Lower lobe of right lung (tissue), 2 donors: ENCODE data around the gene TSPAN5. TPM values are rescaled to one million over a fixed set of nuclear protein-coding genes. Genes with fewer than 3 reads are reported as not detected.
"Not testable (repeated sequence)": the region's sequence is repeated elsewhere in the genome, so short reads cannot be mapped to it uniquely, and the experiment has no call there.

Experiments used
- ATAC-seq, 2 donors: fragments of 200-7000 bp; cut with Tn5 transposase; one replicate each; pipeline ENCODE4 v1.9.1; 2020 to 2022; ENCODE audit warnings: mild to moderate bottlenecking in 2 of 2, moderate library complexity in 2 of 2
- DNase-seq: peaks from one replicate; pipeline ENCODE4 v3.0.0-alpha.2; 2020
- H3K27ac ChIP-seq: fragments of 200-600 bp; one replicate; pipeline ENCODE4 v1.8.0; 2022
- H3K27me3 ChIP-seq: fragments of 200-600 bp; one replicate; pipeline ENCODE4 v1.8.0; 2022; ENCODE audit warnings: low read depth
- H3K36me3 ChIP-seq: fragments of 200-600 bp; one replicate; pipeline ENCODE4 v1.8.0; 2022; ENCODE audit warnings: mild to moderate bottlenecking
- H3K4me1 ChIP-seq: fragments of 200-600 bp; one replicate; pipeline ENCODE4 v1.8.0; 2022
- H3K4me3 ChIP-seq: fragments of 200-600 bp; one replicate; pipeline ENCODE4 v1.8.0; 2022; ENCODE audit warnings: mild to moderate bottlenecking
- H3K9me3 ChIP-seq: fragments of 200-600 bp; one replicate; pipeline ENCODE4 v1.8.0; 2022
- CTCF ChIP-seq: fragments of 200-600 bp; IDR thresholded peaks from one replicate; pipeline ENCODE4 v1.8.0; 2022; ENCODE audit warnings: antibody characterized with exemption, mild to moderate bottlenecking
- intact Hi-C: fragments of 100-400 bp; cut with DNase I; formaldehyde crosslinking; loops from one replicate; pipeline ENCODE4 v1.11.0; 2022
- total RNA-seq: library from RNA; stranded (reverse); fragmentation: NEBNext Ultra II Directional; extraction: Animal tissue kit (Norgen Biotek cat#: 25700); gene quantifications from one replicate; pipeline ENCODE4 v1.2.1, GENCODE V29; 2021
- donor health status: DM: no; HTN: yes; CAD: no; lungs with severe emphysema.

Gene TSPAN5
- total RNA-seq, 1 donor from 2014 or later: 5.7 TPM

- ATAC-seq: no peak
- H3K27me3 ChIP-seq: no peaks in the 10 kb centered on the region
- no peaks in the 10 kb centered on the region for H3K36me3 ChIP-seq
- no peaks in the 10 kb centered on the region for H3K9me3 ChIP-seq
- H3K27ac ChIP-seq: no peak overlapping the region
- no peak for TF ChIP-seq CTCF
- no peak for DNase-seq
- peaks cover 4% of the 10 kb centered on the region for H3K4me1 ChIP-seq
- H3K4me3 ChIP-seq: no peak overlapping the region
- intact Hi-C loops: no loop called here
Measured at GRCh38 chr4:98462487-98462886, 195.9 kb downstream of the TSPAN5 start.

- DNase-seq, H3K27ac ChIP-seq, H3K36me3 ChIP-seq, H3K27me3 ChIP-seq, H3K4me3 ChIP-seq, ATAC-seq, intact Hi-C loops, H3K9me3 ChIP-seq, H3K4me1 ChIP-seq: not testable (repeated sequence)
Measured at GRCh38 chr4:98461121-98461865, 197.1 kb downstream of the TSPAN5 start.

- intact Hi-C loops: not testable (repeated sequence)
Measured at GRCh38 chr4:98457422-98457821, 201.0 kb downstream of the TSPAN5 start.

GRCh38 chr4:98452091-98452490 lies 206.3 kb downstream of the TSPAN5 start:
- no peak overlapping the region for H3K4me3 ChIP-seq
- no peaks in the 10 kb centered on the region for H3K36me3 ChIP-seq
- ATAC-seq (no peak), DNase-seq (no peak)
- peaks cover 8% of the 10 kb centered on the region for H3K9me3 ChIP-seq
- no peak for TF ChIP-seq CTCF
- no peak overlapping the region for H3K27ac ChIP-seq
- H3K27me3 ChIP-seq: no peaks in the 10 kb centered on the region
- peaks cover 5% of the 10 kb centered on the region for H3K4me1 ChIP-seq
- intact Hi-C loops: no loop called here

More at GRCh38 chr4:98457422-98457821, 201.0 kb downstream of the TSPAN5 start:
- not testable (repeated sequence) for H3K4me1 ChIP-seq, H3K4me3 ChIP-seq, DNase-seq, H3K36me3 ChIP-seq, H3K9me3 ChIP-seq, ATAC-seq, H3K27me3 ChIP-seq, H3K27ac ChIP-seq

- TF ChIP-seq CTCF: no peak
- DNase-seq: no peak
- no peak overlapping the region for H3K4me3 ChIP-seq
Measured at GRCh38 chr4:98448908-98449307, 209.5 kb downstream of the TSPAN5 start.

GRCh38 chr4:98447648-98448047 lies 210.8 kb downstream of the TSPAN5 start:
- no peak for TF ChIP-seq CTCF
- no peaks in the 10 kb centered on the region for H3K27me3 ChIP-seq
- DNase-seq: no peak
- intact Hi-C loops: no loop called here
- ATAC-seq: peak in 1 of 2 donors; percentile 10
- peaks cover 17% of the 10 kb centered on the region for H3K4me1 ChIP-seq
- no peak overlapping the region for H3K4me3 ChIP-seq
- peaks cover 7% of the 10 kb centered on the region for H3K9me3 ChIP-seq
- no peak overlapping the region for H3K27ac ChIP-seq
- H3K36me3 ChIP-seq: peaks cover 8% of the 10 kb centered on the region

More at GRCh38 chr4:98448908-98449307, 209.5 kb downstream of the TSPAN5 start:
- Histone ChIP-seq H3K4me1 (peaks cover 17% of the 10 kb centered on the region), H3K9me3 (peaks cover 8% of the 10 kb centered on the region), H3K36me3 (no peaks in the 10 kb centered on the region), H3K27ac (no peak overlapping the region), H3K27me3 (no peaks in the 10 kb centered on the region)
- intact Hi-C loops: no loop called here
- peak in 1 of 2 donors; percentile 45 for ATAC-seq
